ENCODE results near the gene TMEM256. TPM values are rescaled to one million over a fixed set of nuclear protein-coding genes. Genes with fewer than 3 reads are reported as not detected.

Gene TMEM256
- total RNA-seq, 4 donors from 2014 or later, result 28.9 to 65.6 (median 50.2) TPM

GRCh38 chr17:7428557-7428956 lies 24.7 kb upstream of the TMEM256 start, which contains the start of gene SPEM3:
SPEM3 (plus strand) TSS chr17:7428857; CDS start chr17:7428903, 46 bp downstream.
- ATAC-seq (no peak), DNase-seq (no peak)
- H3K4me1 ChIP-seq, result no peaks in the 10 kb centered on the region
- no peak within 1 kb of the TSS for H3K27ac ChIP-seq
- H3K36me3 ChIP-seq, result no peaks in the 10 kb centered on the region
- no peak for TF ChIP-seq POLR2A (IDR thresholded peaks at IDR 0.05)
- no peak for TF ChIP-seq CTCF (IDR thresholded peaks at IDR 0.05 in 4 of 5, conservative IDR thresholded peaks at IDR 0.05 in 1 of 5)
- in situ Hi-C loops (cut with MboI; ENCODE audit: low sequenced_read_pairs in 4 of 4) (loop anchor here in 1 of 4 donors (25.0 kb wide), 1 partner anchor 134 kb away; the partner anchor contains the start of genes SENP3 and TNFSF13), intact Hi-C loops (cut with DNase I; ENCODE audit: low total_unique reads) (no loop called here)
- no peaks in the 10 kb centered on the region for H3K9me3 ChIP-seq
- H3K4me3 ChIP-seq, result no peak within 1 kb of the TSS
- H3K27me3 ChIP-seq, result no peaks in the 10 kb centered on the region

GRCh38 chr17:7427549-7427948 lies 23.7 kb upstream of the TMEM256 start:
- H3K4me3 ChIP-seq, result no peak overlapping the region
- ATAC-seq (no peak), DNase-seq (no peak)
- in situ Hi-C loops (cut with MboI; ENCODE audit: low sequenced_read_pairs in 4 of 4), result loop anchor here in 1 of 4 donors (25.0 kb wide), 1 partner anchor 135 kb away; the partner anchor contains the start of genes SENP3 and TNFSF13
- H3K27me3 ChIP-seq, result no peaks in the 10 kb centered on the region
- intact Hi-C loops (cut with DNase I; ENCODE audit: low total_unique reads), result no loop called here
- TF ChIP-seq CTCF (IDR thresholded peaks at IDR 0.05 in 4 of 5, conservative IDR thresholded peaks at IDR 0.05 in 1 of 5), result no peak
- TF ChIP-seq POLR2A (IDR thresholded peaks at IDR 0.05), result no peak
- H3K36me3 ChIP-seq, result no peaks in the 10 kb centered on the region
- no peaks in the 10 kb centered on the region for H3K9me3 ChIP-seq
- no peak overlapping the region for H3K27ac ChIP-seq
- no peaks in the 10 kb centered on the region for H3K4me1 ChIP-seq

GRCh38 chr17:7426896-7427489 lies 23.1 kb upstream of the TMEM256 start:
- no peaks in the 10 kb centered on the region for H3K36me3 ChIP-seq
- H3K4me3 ChIP-seq, result no peak overlapping the region
- no peak for TF ChIP-seq CTCF (IDR thresholded peaks at IDR 0.05 in 4 of 5, conservative IDR thresholded peaks at IDR 0.05 in 1 of 5)
- no peak for TF ChIP-seq POLR2A (IDR thresholded peaks at IDR 0.05)
- in situ Hi-C loops (cut with MboI; ENCODE audit: low sequenced_read_pairs in 4 of 4), result loop anchor here in 1 of 4 donors (25.0 kb wide), 1 partner anchor 135 kb away; the partner anchor contains the start of genes SENP3 and TNFSF13
- DNase-seq (no peak), ATAC-seq (no peak)
- H3K27me3 ChIP-seq, result no peaks in the 10 kb centered on the region
- no peaks in the 10 kb centered on the region for H3K9me3 ChIP-seq
- intact Hi-C loops (cut with DNase I; ENCODE audit: low total_unique reads), result no loop called here
- no peak overlapping the region for H3K27ac ChIP-seq
- no peaks in the 10 kb centered on the region for H3K4me1 ChIP-seq

- Histone ChIP-seq H3K4me3 (no peak overlapping the region), H3K36me3 (no peaks in the 10 kb centered on the region), H3K27me3 (no peaks in the 10 kb centered on the region), H3K27ac (no peak overlapping the region), H3K4me1 (no peaks in the 10 kb centered on the region), H3K9me3 (no peaks in the 10 kb centered on the region)
- DNase-seq (no peak), ATAC-seq (no peak)
- in situ Hi-C loops (cut with MboI; ENCODE audit: low sequenced_read_pairs in 4 of 4) (loop anchor here in 1 of 4 donors (25.0 kb wide), 1 partner anchor 136 kb away; the partner anchor contains the start of genes SENP3 and TNFSF13), intact Hi-C loops (cut with DNase I; ENCODE audit: low total_unique reads) (no loop called here)
- TF ChIP-seq CTCF (IDR thresholded peaks at IDR 0.05 in 4 of 5, conservative IDR thresholded peaks at IDR 0.05 in 1 of 5), result no peak
- no peak for TF ChIP-seq POLR2A (IDR thresholded peaks at IDR 0.05)
Measured at GRCh38 chr17:7426203-7426863, 22.4 kb upstream of the TMEM256 start.

Data from gastrocnemius medialis (tissue), 4 donors.